Spinal cord (tissue), 10 donors: ENCODE data around the gene TEX30. TPM values are rescaled to one million over a fixed set of nuclear protein-coding genes. Genes with fewer than 3 reads are reported as not detected.
A peak's percentile ranks its signal among the peaks of the same experiment; 100 is the strongest.

Experiments
- DNase-seq, 6 donors: peaks; one replicate each; pipeline versions ENCODE4 v3.0.0 to v3.0.0-alpha.2; 2013 to 2015; ENCODE audit warnings: low spot score in 6 of 6, low read depth in 4 of 6
- H3K27ac ChIP-seq: one replicate; pipeline ENCODE4 v1.5.1; 2013; ENCODE audit warnings: low read depth, low read length, control low read depth
- H3K27me3 ChIP-seq: one replicate; pipeline ENCODE4 v1.6.1; 2013; ENCODE audit warnings: low read length; ENCODE audit not compliant: control insufficient read depth, insufficient read depth
- H3K36me3 ChIP-seq: one replicate; pipeline ENCODE4 v1.6.1; 2013; ENCODE audit warnings: low read length; ENCODE audit not compliant: control insufficient read depth, insufficient read depth
- H3K4me1 ChIP-seq: one replicate; pipeline ENCODE4 v1.6.1; 2013; ENCODE audit warnings: low read length; ENCODE audit not compliant: control insufficient read depth, insufficient read depth
- H3K4me3 ChIP-seq: one replicate; pipeline ENCODE4 v1.5.1; 2013; ENCODE audit warnings: low read depth, low read length, control low read depth
- H3K9me3 ChIP-seq: one replicate; pipeline ENCODE4 v1.6.1; 2013; ENCODE audit warnings: low read length; ENCODE audit not compliant: control insufficient read depth, insufficient read depth
- WGBS: methylation state at CpG from one replicate; pipeline ENCODE4 v1.1.5; 2013; ENCODE audit warnings: missing lambda C conversion rate; ENCODE audit not compliant: insufficient coverage; 5-methylcytosine and 5-hydroxymethylcytosine counted together
- polyA plus RNA-seq, 2 donors: library from polyadenylated mRNA; unstranded; fragments of 120-200 nt; gene quantifications; one replicate each; pipeline ENCODE4 v1.2.1, GENCODE V29; 2013; ENCODE audit not compliant: insufficient read length in 2 of 2
- total RNA-seq, 2 donors: library from RNA; depleted of rRNA in 1 of 2; stranded (reverse); fragments of 120-200 nt in 1 of 2; fragments of >200 nt in 1 of 2; gene quantifications; one replicate each; pipeline versions ENCODE4 v1.2.3 to v1.2.4, GENCODE V29; 2013 to 2014
- donor health status: healthy.

TEX30 gene
- total and polyA plus RNA-seq, 4 donors = 12.0 to 23.6 (median 16.1) TPM

GRCh38 chr13:102805680-102806079, 32.1 kb upstream of the TEX30 start:
- Histone ChIP-seq H3K4me1 (peaks cover 5% of the 10 kb centered on the region), H3K27me3 (no peaks in the 10 kb centered on the region), H3K36me3 (peaks cover 5% of the 10 kb centered on the region), H3K27ac (no peak overlapping the region), H3K4me3 (no peak overlapping the region), H3K9me3 (peaks cover 2% of the 10 kb centered on the region)
- WGBS = no CpG with 5 or more reads among the region's 3 CpGs
- DNase-seq = no peak

GRCh38 chr13:102800145-102801041, 26.8 kb upstream of the TEX30 start:
- peak; percentile 45 to 93 (median 67) for DNase-seq
- Histone ChIP-seq H3K4me3 (peak overlapping the region; percentile 91), H3K9me3 (no peaks in the 10 kb centered on the region), H3K4me1 (peaks cover 9% of the 10 kb centered on the region), H3K27me3 (no peaks in the 10 kb centered on the region), H3K36me3 (peaks cover 3% of the 10 kb centered on the region), H3K27ac (peak overlapping the region; percentile 73)
- WGBS = under 1% methylated on average over 60 of the region's 81 CpGs

GRCh38 chr13:102799426-102800144, 26.0 kb upstream of the TEX30 start:
- peak in 5 of 6 donors; percentile 7 to 54 (median 15) for DNase-seq
- Histone ChIP-seq H3K36me3 (peaks cover 7% of the 10 kb centered on the region), H3K4me1 (peaks cover 9% of the 10 kb centered on the region), H3K9me3 (no peaks in the 10 kb centered on the region), H3K4me3 (peak overlapping the region; percentile 91), H3K27me3 (no peaks in the 10 kb centered on the region), H3K27ac (peak overlapping the region; percentile 73)
- under 1% methylated on average over 64 of the region's 69 CpGs for WGBS

GRCh38 chr13:102798581-102799425, 25.2 kb upstream of the TEX30 start, which contains the start of the genes BIVM and POGLUT2:
Gene BIVM, plus strand, starts transcription at chr13:102799119. Its CDS starts 8,149 bp downstream, at chr13:102807268.
Gene POGLUT2, minus strand, starts transcription at chr13:102798976. Its CDS starts 306 bp downstream, at chr13:102798670.
- H3K27ac ChIP-seq = peak within 1 kb of the TSS; percentile 73
- DNase-seq = peak; percentile 79 to 98 (median 86)
- peaks cover 6% of the 10 kb centered on the region for H3K36me3 ChIP-seq
- H3K27me3 ChIP-seq = no peaks in the 10 kb centered on the region
- WGBS = under 1% methylated on average over 72 of the region's 72 CpGs
- H3K4me3 ChIP-seq = peak within 1 kb of the TSS; percentile 91
- H3K9me3 ChIP-seq = no peaks in the 10 kb centered on the region
- peaks cover 9% of the 10 kb centered on the region for H3K4me1 ChIP-seq

- no peaks in the 10 kb centered on the region for H3K9me3 ChIP-seq
- WGBS = 78% methylated on average over 5 of the region's 9 CpGs
- DNase-seq = no peak
- H3K27me3 ChIP-seq = no peaks in the 10 kb centered on the region
- no peak overlapping the region for H3K4me3 ChIP-seq
- no peak overlapping the region for H3K27ac ChIP-seq
- H3K36me3 ChIP-seq = peaks cover 17% of the 10 kb centered on the region
- H3K4me1 ChIP-seq = peaks cover 4% of the 10 kb centered on the region
Measured at GRCh38 chr13:102793611-102794355, 20.2 kb upstream of the TEX30 start.

GRCh38 chr13:102792396-102792795, 18.8 kb upstream of the TEX30 start:
- Histone ChIP-seq H3K4me1 (peaks cover 2% of the 10 kb centered on the region), H3K27ac (no peak overlapping the region), H3K4me3 (no peak overlapping the region), H3K27me3 (no peaks in the 10 kb centered on the region), H3K9me3 (no peaks in the 10 kb centered on the region), H3K36me3 (peaks cover 25% of the 10 kb centered on the region)
- no peak for DNase-seq
- 94% methylated on average over 1 of the region's 1 CpG for WGBS

- WGBS = no CpG with 5 or more reads among the region's 8 CpGs
Measured at GRCh38 chr13:102788683-102789082, 15.1 kb upstream of the TEX30 start.

GRCh38 chr13:102784483-102784882, 10.9 kb upstream of the TEX30 start:
- no peak for DNase-seq
- Histone ChIP-seq H3K4me3 (no peak overlapping the region), H3K4me1 (no peaks in the 10 kb centered on the region), H3K9me3 (peaks cover 4% of the 10 kb centered on the region), H3K27ac (no peak overlapping the region), H3K36me3 (peaks cover 20% of the 10 kb centered on the region), H3K27me3 (no peaks in the 10 kb centered on the region)
- WGBS = 83% methylated on average over 1 of the region's 3 CpGs

More at GRCh38 chr13:102788683-102789082, 15.1 kb upstream of the TEX30 start:
- Histone ChIP-seq H3K27me3 (no peaks in the 10 kb centered on the region), H3K9me3 (no peaks in the 10 kb centered on the region), H3K4me1 (no peaks in the 10 kb centered on the region), H3K27ac (no peak overlapping the region), H3K4me3 (no peak overlapping the region), H3K36me3 (peaks cover 23% of the 10 kb centered on the region)
- DNase-seq = no peak
